Right cardiac atrium (tissue), 5 donors: ENCODE data around the gene MT1M. TPM values are rescaled to one million over a fixed set of nuclear protein-coding genes. Genes with fewer than 3 reads are reported as not detected.
A peak's percentile ranks its signal among the peaks of the same experiment; 100 is the strongest.

Experiments used
- ATAC-seq, 2 donors: fragments of 200-7000 bp; cut with Tn5 transposase; one replicate each; pipeline versions ENCODE4 v1.8.0 to v1.9.1; 2020; ENCODE audit warnings: moderate library complexity in 2 of 2, mild to moderate bottlenecking in 1 of 2
- DNase-seq, 3 donors: peaks; one replicate each; pipeline ENCODE4 v3.0.0-alpha.2; 2020
- H3K27ac ChIP-seq: one replicate; pipeline ENCODE4 v1.5.1; 2013; ENCODE audit warnings: mild to moderate bottlenecking, low read length, control low read depth, moderate library complexity
- H3K27me3 ChIP-seq: one replicate; pipeline ENCODE4 v1.6.1; 2013; ENCODE audit not compliant: control insufficient read depth, insufficient read depth
- H3K4me1 ChIP-seq: one replicate; pipeline ENCODE4 v1.6.1; 2013; ENCODE audit warnings: low read length; ENCODE audit not compliant: control insufficient read depth, insufficient read depth
- H3K4me3 ChIP-seq: one replicate; pipeline ENCODE4 v1.5.1; 2013; ENCODE audit warnings: low read length, control low read depth
- H3K9me3 ChIP-seq: one replicate; pipeline ENCODE4 v1.6.1; 2013; ENCODE audit warnings: low read length; ENCODE audit not compliant: control insufficient read depth
- WGBS: extraction: QIAGEN DNeasy Blood & Tissue Kit; methylation state at CpG from one replicate; pipeline ENCODE4 v1.1.7; 2013; 5-methylcytosine and 5-hydroxymethylcytosine counted together
- intact Hi-C, 4 donors: fragments of 100-400 bp; cut with DNase I; formaldehyde crosslinking; loops; one replicate each; pipeline versions ENCODE4 v1.11.0 to v1.14.0; 2022 to 2023
- polyA plus RNA-seq: library from polyadenylated mRNA; stranded (reverse); fragments of 200-250 nt; gene quantifications from one replicate; pipeline ENCODE4 v1.2.3, GENCODE V29; 2013
- total RNA-seq, 4 donors: library from RNA; stranded (reverse); fragmentation: NEBNext Ultra II Directional; extraction: Animal tissue kit (Norgen Biotek cat#: 25700); gene quantifications; one replicate each; pipeline ENCODE4 v1.2.1, GENCODE V29; 2021
- donor health status: healthy with polysubstance abuse.
- donor health status: DM: no; HTN: yes; CAD: no.
- donor health status: DM: no; HTN: no; CAD: no.
- donor health status: DM: no; HTN: yes; CAD: no; lungs with severe emphysema.
- donor health status: DM: yes; HTN: yes; CAD: no.

The MT1M gene
- total and polyA plus RNA-seq, 5 donors = 3.0 to 26.7 (median 7.8) TPM

- DNase-seq (no peak), ATAC-seq (peak in 1 of 2 donors; percentile 6)
- H3K27ac ChIP-seq = peak overlapping the region; percentile 68
- no peak overlapping the region for H3K4me3 ChIP-seq
- H3K9me3 ChIP-seq = no peaks in the 10 kb centered on the region
- 65% methylated on average over 6 of the region's 6 CpGs for WGBS
- peaks cover 14% of the 10 kb centered on the region for H3K4me1 ChIP-seq
- no peaks in the 10 kb centered on the region for H3K27me3 ChIP-seq
- intact Hi-C loops = no loop called here
Measured at GRCh38 chr16:56679818-56680217, 47.4 kb downstream of the MT1M start.

- under 1% methylated on average over 49 of the region's 49 CpGs for WGBS
- H3K4me3 ChIP-seq = peak within 1 kb of the TSS; percentile 77
- intact Hi-C loops = no loop called here
- peak within 1 kb of the TSS; percentile 87 for H3K27ac ChIP-seq
- H3K9me3 ChIP-seq = no peaks in the 10 kb centered on the region
- ATAC-seq = peak; percentile 97 to 98
- DNase-seq = peak; percentile 96 to 99 (median 97)
- H3K4me1 ChIP-seq = peaks cover 19% of the 10 kb centered on the region
- no peaks in the 10 kb centered on the region for H3K27me3 ChIP-seq
Measured at GRCh38 chr16:56681939-56682702, 49.7 kb downstream of the MT1M start, which contains the start of gene MT1X. MT1X (plus strand) TSS chr16:56682470; CDS start chr16:56682541, 71 bp downstream.

- Histone ChIP-seq H3K9me3 (no peaks in the 10 kb centered on the region), H3K4me1 (peaks cover 19% of the 10 kb centered on the region), H3K27me3 (no peaks in the 10 kb centered on the region), H3K4me3 (peak overlapping the region; percentile 77), H3K27ac (peak overlapping the region; percentile 87)
- ATAC-seq (peak in 1 of 2 donors; percentile 8), DNase-seq (peak in 2 of 3 donors; percentile 39 to 75)
- WGBS = 42% methylated on average over 8 of the region's 8 CpGs
- intact Hi-C loops = no loop called here
Measured at GRCh38 chr16:56682703-56683397, 50.4 kb downstream of the MT1M start.

Other genes starting within 250 kb of the MT1M start
- gene AMFR, start 207.1 kb upstream of the MT1M start, total RNA-seq = 100 to 1,000 TPM in 1 of 4 donors, 10 to 100 TPM in 3; 88.7 to 103 (median 93.5) TPM
- 52.3 TPM for gene AMFR, start 207.1 kb upstream of the MT1M start, polyA plus RNA-seq
- gene NUDT21, start 181.3 kb upstream of the MT1M start, total RNA-seq = 10 to 100 TPM; 72.9 to 80.7 (median 75.2) TPM
- gene NUDT21, start 181.3 kb upstream of the MT1M start, polyA plus RNA-seq = 23.0 TPM
- 10 to 100 TPM; 28.4 to 32.8 (median 30.2) TPM for gene OGFOD1, start 181.1 kb upstream of the MT1M start, total RNA-seq
- 15.5 TPM for gene OGFOD1, start 181.1 kb upstream of the MT1M start, polyA plus RNA-seq
- gene BBS2, start 112.6 kb upstream of the MT1M start, total RNA-seq = 10 to 100 TPM; 31.4 to 55.9 (median 39.8) TPM
- gene BBS2, start 112.6 kb upstream of the MT1M start, polyA plus RNA-seq = 37.7 TPM
- gene MT4, start 67.6 kb upstream of the MT1M start, total RNA-seq = not detected
- gene MT4, start 67.6 kb upstream of the MT1M start, polyA plus RNA-seq = not detected
- 1 to 10 TPM; 2.0 to 6.1 (median 3.3) TPM for gene MT3, start 43.1 kb upstream of the MT1M start, total RNA-seq
- 24.7 TPM for gene MT3, start 43.1 kb upstream of the MT1M start, polyA plus RNA-seq
- 100 to 1,000 TPM in 1 of 4 donors, 10 to 100 TPM in 3; 55.6 to 154 (median 83.4) TPM for gene MT2A, start 24.1 kb upstream of the MT1M start, total RNA-seq
- 140 TPM for gene MT2A, start 24.1 kb upstream of the MT1M start, polyA plus RNA-seq
- 10 to 100 TPM; 58.7 to 88.4 (median 68.4) TPM for gene MT1E, start 6.9 kb upstream of the MT1M start, total RNA-seq
- gene MT1E, start 6.9 kb upstream of the MT1M start, polyA plus RNA-seq = 129 TPM
- 10 to 100 TPM in 1 of 4 donors, 1 to 10 TPM in 3; 1.6 to 27.5 (median 6.0) TPM for gene MT1A, start 6.0 kb downstream of the MT1M start, total RNA-seq
- gene MT1A, start 6.0 kb downstream of the MT1M start, polyA plus RNA-seq = 73.4 TPM
- gene MT1B, start 19.2 kb downstream of the MT1M start, total RNA-seq = not detected
- gene MT1B, start 19.2 kb downstream of the MT1M start, polyA plus RNA-seq = not detected
- gene MT1F, start 25.3 kb downstream of the MT1M start, total RNA-seq = 1 to 10 TPM; 1.3 to 3.9 (median 2.7) TPM
- 3.7 TPM for gene MT1F, start 25.3 kb downstream of the MT1M start, polyA plus RNA-seq
- gene MT1G, start 35.4 kb downstream of the MT1M start, total RNA-seq = 1 to 10 TPM in 1 of 4 donors, under 1 TPM in 1, not detected in 2; 0.71 to 1.1 TPM
- gene MT1G, start 35.4 kb downstream of the MT1M start, polyA plus RNA-seq = 8.0 TPM
- gene MT1H, start 37.2 kb downstream of the MT1M start, total RNA-seq = not detected
- not detected for gene MT1H, start 37.2 kb downstream of the MT1M start, polyA plus RNA-seq
- 100 to 1,000 TPM in 3 of 4 donors, 10 to 100 TPM in 1; 75.7 to 367 (median 180) TPM for gene MT1X, start 49.8 kb downstream of the MT1M start, total RNA-seq
- 287 TPM for gene MT1X, start 49.8 kb downstream of the MT1M start, polyA plus RNA-seq
- 10 to 100 TPM; 26.7 to 36.0 (median 30.4) TPM for gene NUP93, start 97.5 kb downstream of the MT1M start, total RNA-seq
- gene NUP93, start 97.5 kb downstream of the MT1M start, polyA plus RNA-seq = 18.9 TPM
- not detected for gene SLC12A3, start 232.5 kb downstream of the MT1M start, total RNA-seq
- not detected for gene SLC12A3, start 232.5 kb downstream of the MT1M start, polyA plus RNA-seq